GM19328 (cell line): ENCODE results near the gene TAPT1.

Source experiments
- ATAC-seq: cut with Tn5 transposase; IDR thresholded peaks from one replicate; pipeline ENCODE4 v1.9.1; 2021; ENCODE audit warnings: mild to moderate bottlenecking, moderate library complexity; ENCODE audit not compliant: unreplicated experiment

TAPT1 gene

DNA sequence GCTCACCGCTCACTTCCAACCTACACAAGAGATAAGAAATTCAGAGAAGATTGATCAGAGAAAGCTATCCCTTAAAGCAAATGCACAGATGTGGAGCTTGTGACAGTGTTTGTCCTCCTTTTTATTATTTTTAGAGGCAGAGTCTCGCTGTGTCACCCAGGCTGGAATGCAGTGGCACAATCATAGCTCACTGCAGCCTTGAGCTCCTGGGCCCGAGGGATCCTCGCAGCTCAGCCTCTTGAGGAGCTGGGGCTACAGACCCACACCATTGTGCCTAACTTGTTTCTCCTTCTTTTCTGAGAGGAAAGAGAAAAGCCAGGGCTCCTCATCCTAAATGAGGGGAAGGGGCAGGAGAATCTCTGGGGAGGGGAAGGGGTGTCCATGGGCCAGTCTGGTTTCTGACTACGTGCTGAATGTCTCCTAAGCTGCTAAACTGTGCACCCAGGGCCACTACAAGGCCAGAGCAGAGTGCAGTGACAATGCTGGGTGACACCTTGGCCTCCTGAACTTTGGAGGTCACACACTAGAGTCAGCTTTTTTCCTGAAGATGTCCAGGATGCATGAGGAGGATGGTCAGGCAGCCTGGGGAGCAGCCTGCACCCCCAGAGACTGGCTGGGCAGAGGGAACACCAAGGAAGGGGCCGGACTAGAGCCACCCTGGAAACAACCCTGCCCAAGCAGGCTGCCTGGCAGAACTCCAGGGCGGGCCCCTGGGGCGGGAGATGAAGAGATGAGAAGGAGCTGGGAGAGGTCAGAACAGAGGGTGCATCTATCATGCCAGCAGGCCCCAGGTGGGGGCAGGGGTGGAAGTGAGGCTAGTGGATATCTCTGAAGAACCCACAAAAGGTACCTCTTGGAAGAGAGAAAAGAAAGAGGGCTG, 87.0 kb downstream of the TAPT1 start:
- ATAC-seq: no peak

DNA sequence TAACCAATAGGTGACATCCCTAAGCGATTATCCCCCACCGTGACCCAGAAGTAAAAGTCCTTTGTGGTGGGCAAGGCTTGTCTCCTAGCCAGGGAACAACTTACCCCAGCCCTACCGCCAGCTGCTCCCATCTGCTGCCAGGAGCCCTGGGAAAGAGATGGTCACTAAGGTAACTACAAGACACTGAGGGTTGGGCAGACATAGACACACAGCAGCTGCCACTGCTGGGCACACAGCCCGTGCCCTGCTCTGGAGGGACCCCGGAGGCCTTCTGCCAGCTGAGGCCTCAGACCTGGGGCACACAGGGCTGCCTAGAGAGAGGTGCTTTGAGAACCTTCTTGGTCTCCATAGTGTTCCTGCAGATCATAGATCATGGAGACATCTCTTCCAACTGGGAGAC, 89.4 kb downstream of the TAPT1 start:
- no peak for ATAC-seq

DNA sequence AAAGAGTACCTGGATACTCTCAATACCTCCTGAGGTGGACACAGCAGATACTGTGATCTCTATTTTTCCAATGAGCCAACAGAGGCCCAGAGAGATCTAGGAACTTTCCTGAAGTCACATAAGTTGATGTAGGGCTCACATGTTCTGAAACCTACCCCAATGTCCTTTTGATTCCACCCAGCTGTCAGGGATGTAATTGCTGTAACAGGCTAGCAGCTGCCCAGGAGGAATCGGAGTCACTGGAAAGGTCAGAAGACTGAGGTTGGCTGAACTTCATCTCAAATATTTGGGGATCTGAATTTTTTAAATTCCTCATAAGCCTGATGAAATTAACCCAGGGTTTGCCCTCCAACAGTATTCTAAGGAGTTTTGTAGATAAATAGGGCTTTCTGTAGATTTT, 90.0 kb downstream of the TAPT1 start:
- ATAC-seq: no peak

DNA sequence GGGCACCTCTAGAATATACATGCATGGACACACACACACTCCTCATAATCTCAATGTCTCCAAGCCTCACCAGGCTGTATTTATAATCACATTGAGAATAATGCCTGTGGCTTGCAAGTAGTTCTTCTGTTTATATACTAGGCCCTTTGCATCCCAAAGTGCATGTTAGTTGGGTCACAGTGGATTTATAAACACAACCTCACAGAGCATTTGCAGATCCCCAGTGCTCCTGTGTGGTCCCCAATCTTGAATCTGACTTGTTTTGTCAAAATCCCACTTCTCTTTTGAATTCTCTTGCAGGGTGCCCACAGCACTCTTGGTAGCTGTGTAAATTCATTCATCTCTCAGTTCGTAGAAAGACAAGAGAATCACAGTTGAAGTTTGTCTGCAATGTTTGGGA, 92.9 kb downstream of the TAPT1 start:
- ATAC-seq: no peak

DNA sequence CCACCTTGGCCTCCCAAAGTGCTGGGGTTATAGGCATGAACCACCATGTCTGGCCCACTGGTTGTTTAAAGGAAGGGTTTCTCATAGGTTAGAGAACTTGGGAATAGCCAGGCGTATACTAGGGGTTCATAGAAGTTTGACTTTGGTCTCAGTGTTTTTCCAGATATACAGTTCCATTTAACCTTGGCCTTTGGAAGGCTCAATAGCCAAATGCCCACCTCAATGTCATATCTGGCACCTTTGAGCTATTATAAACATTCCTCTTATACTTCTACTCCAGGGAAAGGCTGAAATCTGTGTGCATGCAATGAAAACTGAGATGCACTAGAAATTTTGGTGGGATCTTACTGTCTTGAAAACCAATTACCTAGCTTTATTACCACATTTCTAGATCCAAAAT, 95.0 kb downstream of the TAPT1 start:
- ATAC-seq: no peak

DNA sequence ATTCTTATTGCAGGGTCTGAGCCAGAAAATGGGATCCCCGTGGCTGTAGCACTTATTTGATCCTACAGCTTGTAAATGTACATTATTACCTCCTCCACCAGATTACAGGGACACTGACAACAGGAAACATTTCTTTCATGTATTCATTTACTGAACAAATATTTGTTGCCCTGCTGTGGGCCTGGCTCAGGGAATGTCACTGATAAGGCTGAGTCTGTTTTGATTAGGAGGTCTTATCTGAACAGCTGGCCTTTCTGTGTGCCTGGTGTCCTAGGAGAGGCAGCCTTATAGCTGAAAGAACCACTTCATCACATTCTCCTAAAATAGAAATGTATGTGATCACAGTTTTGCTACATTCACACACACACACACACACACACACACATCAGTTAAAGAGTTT, 96.9 kb downstream of the TAPT1 start:
- no peak for ATAC-seq

DNA sequence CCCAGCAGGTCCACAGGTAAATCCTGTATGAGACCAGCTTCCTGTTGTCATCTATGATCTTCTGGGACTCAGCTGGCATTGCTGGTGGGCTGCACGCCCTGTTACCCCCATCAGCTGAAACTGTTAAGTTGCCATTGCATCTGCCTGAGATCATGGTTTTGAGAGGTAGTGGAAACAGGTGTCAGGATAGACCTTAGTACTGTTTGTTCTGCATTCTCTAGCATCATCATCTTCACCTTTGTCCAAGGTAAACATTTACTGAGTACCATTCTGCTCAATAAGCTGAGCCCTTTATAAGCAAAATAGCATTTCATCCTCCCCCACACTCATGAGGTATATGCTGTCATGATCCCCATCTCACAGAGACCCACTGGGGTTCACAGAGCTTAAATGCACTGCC, 99.6 kb downstream of the TAPT1 start:
- ATAC-seq: no peak

DNA sequence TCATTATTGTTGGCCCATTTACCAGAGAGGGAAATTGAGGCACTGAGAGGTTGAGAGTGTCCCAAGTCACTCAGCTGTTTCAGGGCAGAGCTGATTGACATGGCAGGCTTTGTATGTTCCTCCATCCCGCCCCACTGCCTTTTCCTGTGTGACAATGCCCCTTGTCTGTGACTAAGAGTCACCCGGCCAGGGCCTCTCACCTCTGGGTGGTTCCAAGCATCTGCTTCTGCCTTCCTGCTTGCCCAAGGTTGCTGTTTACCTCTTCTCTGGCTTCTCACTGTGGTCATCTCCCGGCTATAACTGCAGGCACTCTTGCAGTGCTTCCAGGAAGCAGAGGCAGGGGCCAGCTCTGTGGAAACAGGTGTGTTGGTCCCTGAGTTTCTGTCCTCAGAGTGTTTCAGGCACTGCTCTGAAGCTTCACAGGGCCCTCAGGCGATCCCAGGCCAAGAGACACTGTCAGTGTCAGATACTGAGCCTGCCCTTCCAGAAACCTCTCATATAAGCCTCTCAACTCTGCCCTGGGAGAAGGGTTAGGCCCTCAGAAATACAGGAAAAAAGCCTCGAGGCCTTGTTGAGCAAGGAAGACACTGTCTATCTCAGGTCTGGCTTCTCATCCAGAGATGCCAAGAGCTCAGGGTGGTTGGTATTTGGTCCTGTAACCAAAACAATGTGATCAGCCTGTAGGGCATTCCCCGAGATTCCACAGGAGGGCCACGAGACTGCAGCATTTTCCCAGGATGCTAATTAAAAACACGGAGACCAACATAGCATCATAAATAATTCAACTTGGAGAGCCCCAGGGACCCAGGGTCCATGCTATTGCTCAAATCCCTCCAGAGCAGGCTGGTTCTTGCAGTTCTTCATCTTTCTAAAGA, 100.5 kb downstream of the TAPT1 start:
- ATAC-seq: no peak

DNA sequence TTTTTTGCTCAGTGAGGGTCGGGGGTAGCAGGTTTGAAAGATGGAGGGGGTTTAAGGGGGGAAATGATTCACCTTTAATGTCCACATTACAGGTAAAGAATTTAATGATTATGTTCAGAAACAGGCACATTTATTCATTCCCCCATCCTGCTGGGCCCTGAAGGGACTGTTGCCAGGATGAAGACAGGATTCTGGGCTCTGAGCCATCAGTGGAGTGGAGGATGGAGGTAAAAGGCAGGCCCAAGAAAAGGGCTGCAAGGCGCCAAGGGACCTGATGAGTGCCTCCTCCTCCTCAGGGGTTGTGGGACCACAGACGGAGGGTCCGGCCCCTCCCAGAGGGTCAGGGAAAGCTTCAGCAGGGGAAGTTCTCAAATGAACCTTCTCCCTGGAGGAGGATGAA, 102.0 kb downstream of the TAPT1 start:
- ATAC-seq: no peak

DNA sequence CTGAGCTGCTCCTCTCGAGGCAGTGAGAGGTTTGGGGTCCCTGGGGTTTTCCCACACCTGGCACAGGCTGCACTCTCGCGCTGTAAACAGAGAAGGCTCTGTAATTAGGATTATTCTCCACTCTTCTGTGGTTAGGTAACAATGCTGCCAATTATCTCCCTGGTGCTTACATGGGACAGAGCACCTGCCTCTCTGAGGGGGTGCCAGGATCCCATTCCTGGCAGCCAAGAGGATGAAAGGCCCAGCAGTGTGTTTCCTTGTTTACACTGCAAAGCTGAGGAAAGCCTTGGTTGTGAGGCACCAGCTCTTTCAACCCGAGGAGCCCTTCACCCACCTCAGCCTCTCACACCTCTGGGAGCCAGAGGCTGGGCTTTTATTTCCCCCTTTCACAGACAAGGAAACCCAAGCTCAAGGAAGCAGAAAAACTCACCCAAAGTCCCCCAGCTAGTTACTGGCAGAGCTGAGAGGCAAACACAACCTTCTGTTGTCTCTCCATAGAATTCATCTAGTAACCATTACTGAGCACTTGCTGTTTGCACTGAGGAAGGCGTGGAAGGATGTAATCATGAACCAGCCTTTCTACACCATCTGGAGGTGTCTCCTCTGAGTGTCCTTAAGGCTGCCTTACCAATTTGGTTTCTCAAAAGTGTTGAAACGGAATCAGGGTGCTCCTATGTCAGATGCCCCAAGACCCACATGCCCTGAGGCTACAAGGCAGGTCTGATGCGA, 102.8 kb downstream of the TAPT1 start:
- no peak for ATAC-seq

DNA sequence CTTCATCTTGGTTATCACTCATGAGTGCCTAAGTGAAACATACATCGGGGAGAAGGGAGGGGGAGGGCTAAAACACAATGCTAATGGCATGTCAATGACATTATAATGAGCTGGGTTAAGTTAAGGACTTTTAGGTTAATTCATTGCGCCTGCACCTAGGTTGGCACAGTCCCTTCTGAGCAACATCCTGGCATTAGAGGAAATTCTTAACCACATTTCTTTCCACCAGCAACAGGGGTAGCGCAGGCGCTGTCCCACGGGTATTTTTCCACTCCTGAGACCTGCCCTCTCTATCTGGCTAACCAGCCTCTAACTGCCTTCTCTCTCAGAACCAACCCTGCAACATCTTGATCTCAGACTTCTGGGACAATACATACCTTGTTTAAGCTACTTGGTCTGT, 103.5 kb downstream of the TAPT1 start:
- no peak for ATAC-seq

DNA sequence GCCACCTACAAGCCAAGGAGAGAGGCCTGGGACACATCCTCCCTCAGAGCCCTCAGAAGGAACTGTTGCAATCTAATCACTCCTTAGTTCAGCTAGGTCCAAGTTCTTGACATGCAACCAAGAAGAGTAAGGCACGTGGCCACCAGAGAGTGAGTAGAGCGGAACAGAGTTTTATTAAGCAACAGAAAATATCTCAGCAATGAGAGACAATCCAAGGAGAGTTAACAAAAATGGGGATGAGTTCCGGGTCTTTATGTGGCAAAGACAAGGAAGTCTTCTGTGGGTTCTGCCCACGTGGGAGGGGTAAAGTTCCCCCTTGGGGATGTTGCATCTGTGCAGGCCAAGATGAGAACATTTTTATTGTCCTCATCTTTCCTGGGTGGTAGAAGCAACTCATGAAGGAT, 104.0 kb downstream of the TAPT1 start:
- ATAC-seq: no peak

DNA sequence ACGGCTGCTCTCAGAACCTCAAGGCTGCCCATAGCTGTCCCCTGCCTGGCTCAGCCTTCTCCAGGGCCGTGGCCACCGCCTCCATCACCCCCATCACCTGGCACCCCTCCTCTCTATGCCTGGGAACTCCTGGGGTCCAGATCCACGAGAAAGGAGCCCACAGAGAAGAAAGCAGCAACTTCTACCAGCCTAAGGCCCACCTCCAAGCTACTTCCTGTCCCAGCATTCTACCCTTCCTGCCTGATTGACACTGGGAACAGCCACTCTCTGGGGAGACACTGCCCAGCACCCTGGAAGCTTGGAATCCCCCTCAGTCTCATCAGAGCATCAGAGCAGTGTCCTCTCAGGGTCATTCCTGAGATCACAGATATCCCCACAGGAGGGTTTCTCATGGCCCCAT, 105.6 kb downstream of the TAPT1 start:
- no peak for ATAC-seq

DNA sequence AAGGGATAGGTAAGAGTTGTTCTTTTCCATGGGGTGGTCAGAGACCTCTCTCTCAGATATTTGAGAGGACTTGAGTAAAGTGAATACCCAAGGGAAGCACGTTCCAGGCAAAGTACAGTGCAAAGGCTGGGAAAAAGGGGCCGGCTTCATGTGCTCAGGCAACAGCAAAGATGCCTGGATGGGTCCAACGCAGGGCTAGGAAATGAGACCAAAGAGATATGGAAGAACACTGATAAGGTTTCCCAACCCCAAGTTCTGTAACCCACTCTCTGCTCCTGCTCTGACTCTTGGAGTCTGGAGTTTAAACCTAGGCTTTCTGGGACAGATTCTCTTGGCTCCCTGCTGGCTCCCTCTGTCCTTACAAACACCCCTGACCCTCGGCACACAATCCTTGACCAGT, 106.3 kb downstream of the TAPT1 start:
- no peak for ATAC-seq

DNA sequence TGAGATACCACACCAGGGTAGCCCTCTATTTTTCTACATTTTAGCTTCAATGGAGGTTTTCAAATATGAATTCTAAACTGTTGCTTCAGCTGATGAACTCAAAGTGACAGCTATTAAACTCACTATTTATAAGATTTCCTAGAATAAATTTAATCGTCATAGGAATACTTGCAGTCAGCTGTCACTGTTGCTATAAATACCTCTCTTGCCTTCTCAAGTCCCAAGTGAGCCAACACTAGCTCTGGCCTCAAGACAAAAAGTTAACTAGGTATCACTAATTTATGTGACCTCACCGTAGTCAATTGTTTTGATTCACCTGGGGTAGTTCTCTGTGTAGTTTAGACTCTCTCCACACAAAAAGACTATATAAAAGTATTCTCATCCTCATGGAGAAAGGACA, 108.2 kb downstream of the TAPT1 start:
- no peak for ATAC-seq

DNA sequence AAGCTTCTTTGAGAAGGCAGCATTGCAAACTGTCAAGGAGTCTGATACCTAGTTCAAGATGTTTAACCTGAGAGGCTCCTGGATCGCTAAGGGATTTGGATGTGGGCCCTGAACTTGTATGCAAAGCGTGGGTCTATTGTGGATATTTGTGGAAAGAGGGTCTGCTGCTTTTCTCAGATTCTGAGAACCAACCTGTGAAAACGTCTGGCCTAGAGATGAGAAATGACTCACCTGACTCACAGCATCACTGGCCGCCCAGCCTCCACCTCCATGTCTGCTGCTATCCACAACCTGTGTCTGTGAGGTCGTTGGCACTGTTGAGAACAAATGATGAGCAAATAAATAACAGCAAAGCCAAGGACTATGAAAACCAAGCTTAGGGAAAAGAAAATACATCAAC, 109.1 kb downstream of the TAPT1 start:
- ATAC-seq: no peak

DNA sequence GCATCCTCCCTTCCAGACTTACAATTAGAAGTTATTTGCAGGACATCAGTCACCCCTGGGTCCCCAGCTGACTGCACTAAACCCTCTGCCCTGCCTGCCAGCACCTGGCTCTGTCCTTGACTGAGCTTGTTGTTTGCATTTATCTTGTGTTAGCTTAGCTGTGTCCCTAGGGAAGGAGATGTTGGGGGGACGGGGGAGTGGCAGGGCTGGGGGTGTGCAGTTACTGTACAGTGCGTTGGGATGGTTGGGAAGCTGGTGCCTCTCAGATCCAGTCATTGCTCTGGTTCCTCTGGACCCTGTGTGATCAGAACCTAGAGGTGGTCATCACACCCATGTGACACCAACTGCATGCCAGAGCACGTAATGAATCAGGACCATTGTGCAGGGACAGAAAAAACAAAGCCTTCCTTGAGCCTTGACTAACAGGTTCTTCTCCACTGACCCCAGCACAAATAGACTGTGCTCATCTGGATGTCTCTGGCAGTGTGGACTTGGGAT, 109.7 kb downstream of the TAPT1 start:
- ATAC-seq: no peak

DNA sequence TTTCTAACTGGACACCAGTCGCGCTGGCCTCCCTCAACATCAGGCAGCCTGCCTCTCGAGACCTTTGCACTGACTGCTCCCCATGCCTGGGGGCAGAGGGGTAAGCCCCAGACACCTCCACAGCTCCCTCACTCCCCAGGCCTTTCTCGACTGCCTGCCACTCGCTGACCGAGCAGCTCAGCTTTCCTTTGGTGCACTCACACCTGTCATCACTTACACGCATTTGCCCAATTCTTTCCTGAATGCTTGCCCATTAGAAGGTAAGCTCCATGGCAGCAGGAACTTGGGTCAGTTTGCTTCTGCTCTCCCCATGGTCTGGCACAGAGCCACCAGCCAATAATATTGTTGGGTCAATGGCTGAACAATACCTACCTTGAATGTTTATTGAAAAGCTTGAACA, 110.3 kb downstream of the TAPT1 start:
- ATAC-seq: no peak

DNA sequence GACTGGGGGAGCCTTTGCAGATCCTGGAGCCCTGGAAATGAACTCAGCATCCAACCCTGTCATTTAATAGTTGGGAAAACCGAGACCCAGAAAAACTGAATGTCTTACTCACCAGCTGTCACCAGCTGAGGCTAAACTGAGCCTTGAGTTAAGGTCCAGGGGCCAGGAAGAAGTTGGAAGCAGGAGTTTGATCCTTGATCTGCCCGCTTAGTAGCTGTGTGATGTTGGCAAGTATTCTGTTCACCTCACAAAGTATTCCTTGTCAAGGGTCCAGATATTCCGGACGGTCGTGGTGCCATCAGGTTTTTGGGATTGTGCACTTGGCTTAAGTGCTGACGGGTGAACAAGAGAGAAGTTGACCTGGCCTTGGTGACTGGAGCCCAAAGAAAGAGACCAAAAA, 111.7 kb downstream of the TAPT1 start:
- no peak for ATAC-seq

DNA sequence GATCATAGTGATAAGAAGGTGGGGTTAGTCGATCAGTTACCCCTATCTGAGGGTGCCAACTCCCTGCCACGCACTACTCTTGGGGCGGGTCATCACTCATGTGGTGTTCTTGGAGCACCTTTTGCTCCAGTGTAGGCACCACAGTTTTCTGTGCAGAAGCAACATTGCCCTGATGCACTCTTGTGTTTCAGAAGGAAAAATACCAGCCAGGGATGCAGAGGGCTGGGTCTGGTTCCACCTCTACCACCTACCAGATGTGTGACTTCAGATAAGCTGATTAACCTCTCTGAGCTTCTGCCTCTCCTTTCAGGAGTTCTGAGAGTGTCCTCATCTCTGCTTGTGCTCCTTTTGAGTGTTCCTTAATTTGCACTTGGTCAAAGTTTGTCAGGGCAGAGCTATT, 112.5 kb downstream of the TAPT1 start:
- no peak for ATAC-seq

DNA sequence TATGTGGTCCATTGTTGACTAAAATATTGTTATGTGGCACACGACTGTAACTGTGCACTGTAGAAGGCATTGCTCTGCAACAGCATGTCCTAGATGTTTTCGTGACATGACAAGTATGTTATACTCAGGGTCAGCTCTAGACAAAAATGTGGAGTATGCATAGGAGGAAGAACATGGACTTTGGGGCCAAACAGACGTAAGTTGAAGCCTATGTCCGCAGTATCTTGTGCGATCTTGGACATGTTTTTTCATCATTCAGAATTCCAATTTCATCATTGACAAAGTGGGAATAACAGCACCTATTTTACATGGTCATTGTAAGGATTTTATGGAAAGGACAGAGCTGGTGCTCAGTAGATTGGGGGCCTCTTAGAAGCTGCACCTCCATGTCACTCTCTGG, 114.7 kb downstream of the TAPT1 start:
- ATAC-seq: no peak
